Heart left ventricle (tissue), 13 donors: ENCODE results near the gene STARD3.

ENCODE experiments used
- CTCF ChIP-seq, 12 donors: fragments of 200-600 bp; sonication (generic) in 4 of 12; IDR thresholded peaks; one replicate each; pipeline versions ENCODE4 v1.5.0 to v1.8.0; 2018 to 2022; ENCODE audit warnings: antibody characterized with exemption in 12 of 12, mild to moderate bottlenecking in 5 of 12
- POLR2A ChIP-seq, 2 donors: fragments of 450-650 bp; IDR thresholded peaks; one replicate each; pipeline ENCODE4 v1.6.1; 2017; ENCODE audit warnings: antibody characterized with exemption in 2 of 2, mild to moderate bottlenecking in 2 of 2, moderate library complexity in 2 of 2
- donor health status: ischemic (EF 13 %, LVEDD 7.1; RV severe dilation, severe dysfunction).
- donor health status: DM: no; HTN: yes; CAD: no.
- donor health status: DM: no; HTN: no; CAD: no.
- donor health status: ischemic (EF 25% LVEDD 6.9; RV normal size, moderate dysfunction).
- donor health status: ischemic (EF 25% LVEDD 5.7; RV mildly dilated, moderate dysfunction).
- donor health status: ischemic (EF 35%, LVEDD 5.7; RV mildly dilated, moderate dysfunction).
- donor health status: nonischemic (EF 11% LVEDD 7.7; RV severe dilation, severe dysfunction).
- donor health status: DM: yes; HTN: yes; CAD: no.
- donor health status: PGD.
- donor health status: ischemic (EF 29% LVEDD 5.4; RV normal size, mild dysfunction).
- donor health status: nonischemic (EF 23%, LVEDD 6.1; RV moderate dilation, normal function).

DNA sequence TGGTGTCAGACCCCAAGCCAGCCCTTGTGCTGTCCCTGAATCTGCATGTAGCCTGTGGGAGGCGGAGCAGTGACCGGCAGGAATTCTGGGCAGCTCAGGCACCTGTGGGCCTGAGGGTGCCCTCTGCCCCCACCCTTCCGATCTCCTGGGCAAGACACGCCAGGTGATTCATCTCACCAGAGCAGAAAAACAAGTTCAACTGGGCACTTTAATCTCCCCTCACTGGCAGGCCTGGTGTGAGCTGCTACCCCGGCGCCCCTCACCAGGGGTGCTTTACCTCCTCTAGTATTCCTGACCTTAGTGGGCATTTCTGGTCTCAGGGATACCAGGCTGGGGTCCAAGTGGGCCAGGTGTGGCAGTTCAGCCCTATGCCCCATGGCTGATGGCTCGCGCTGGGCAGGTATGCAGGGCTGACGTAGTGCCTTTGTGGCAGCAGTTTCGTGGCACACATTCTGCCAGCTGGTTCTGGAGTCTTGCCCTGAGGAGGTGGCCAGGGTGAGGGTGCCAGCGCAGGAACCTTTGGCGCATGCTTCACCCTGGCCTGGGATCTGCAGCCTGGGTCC is 68.9 kb downstream of the STARD3 start:
- TF ChIP-seq CTCF (IDR thresholded peaks at IDR 0.05) (no peak), POLR2A (IDR thresholded peaks at IDR 0.05) (no peak)
